Measurements from ENCODE around the gene CWC27. TPM values are rescaled to one million over a fixed set of nuclear protein-coding genes. Genes with fewer than 3 reads are reported as not detected.

Gene CWC27
- polyA plus RNA-seq, 1 experiment, result 7.5 TPM

DNA sequence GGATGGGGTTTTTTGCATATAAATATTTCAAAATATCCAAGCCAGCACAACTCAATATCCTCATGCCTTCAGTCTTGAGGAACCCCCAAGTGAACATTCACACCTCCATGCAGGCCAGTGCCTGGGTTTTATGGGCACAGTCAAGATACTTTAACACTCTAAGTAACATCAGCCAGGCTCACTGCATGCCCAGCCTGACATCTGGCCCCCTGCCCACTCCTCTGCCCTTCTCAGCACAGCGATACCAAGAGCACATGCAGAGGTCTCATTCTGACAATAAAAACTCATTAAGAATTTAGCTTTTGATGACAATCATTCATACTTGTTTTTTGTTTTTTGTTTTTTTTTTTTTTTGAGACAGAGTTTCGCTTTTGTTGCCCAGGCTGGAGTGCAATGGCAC, 250.0 kb downstream of the CWC27 start:
- Histone ChIP-seq H3K27me3 (ENCODE audit: control insufficient read depth, insufficient read depth, low read length) (no peaks in the 10 kb centered on the region), H3K36me3 (ENCODE audit: control insufficient read depth, insufficient read depth, low read length) (no peaks in the 10 kb centered on the region), H3K4me3 (ENCODE audit: low read depth, low read length) (no peak overlapping the region)
- TF ChIP-seq, protein P1, sequence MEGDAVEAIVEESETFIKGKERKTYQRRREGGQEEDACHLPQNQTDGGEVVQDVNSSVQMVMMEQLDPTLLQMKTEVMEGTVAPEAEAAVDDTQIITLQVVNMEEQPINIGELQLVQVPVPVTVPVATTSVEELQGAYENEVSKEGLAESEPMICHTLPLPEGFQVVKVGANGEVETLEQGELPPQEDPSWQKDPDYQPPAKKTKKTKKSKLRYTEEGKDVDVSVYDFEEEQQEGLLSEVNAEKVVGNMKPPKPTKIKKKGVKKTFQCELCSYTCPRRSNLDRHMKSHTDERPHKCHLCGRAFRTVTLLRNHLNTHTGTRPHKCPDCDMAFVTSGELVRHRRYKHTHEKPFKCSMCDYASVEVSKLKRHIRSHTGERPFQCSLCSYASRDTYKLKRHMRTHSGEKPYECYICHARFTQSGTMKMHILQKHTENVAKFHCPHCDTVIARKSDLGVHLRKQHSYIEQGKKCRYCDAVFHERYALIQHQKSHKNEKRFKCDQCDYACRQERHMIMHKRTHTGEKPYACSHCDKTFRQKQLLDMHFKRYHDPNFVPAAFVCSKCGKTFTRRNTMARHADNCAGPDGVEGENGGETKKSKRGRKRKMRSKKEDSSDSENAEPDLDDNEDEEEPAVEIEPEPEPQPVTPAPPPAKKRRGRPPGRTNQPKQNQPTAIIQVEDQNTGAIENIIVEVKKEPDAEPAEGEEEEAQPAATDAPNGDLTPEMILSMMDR (IDR thresholded peaks at IDR 0.05; ENCODE audit: insufficient read depth, low read depth, low read length), result no peak
- POLR2A ChIA-PET, result no interaction called here
- DNase-seq (ENCODE audit: low read depth), result no peak
- CTCF ChIA-PET, result interaction anchor here (1.7 kb wide), 1 partner anchor 16 kb away, joined by 6 read pairs; no protein-coding TSS in a partner anchor

DNA sequence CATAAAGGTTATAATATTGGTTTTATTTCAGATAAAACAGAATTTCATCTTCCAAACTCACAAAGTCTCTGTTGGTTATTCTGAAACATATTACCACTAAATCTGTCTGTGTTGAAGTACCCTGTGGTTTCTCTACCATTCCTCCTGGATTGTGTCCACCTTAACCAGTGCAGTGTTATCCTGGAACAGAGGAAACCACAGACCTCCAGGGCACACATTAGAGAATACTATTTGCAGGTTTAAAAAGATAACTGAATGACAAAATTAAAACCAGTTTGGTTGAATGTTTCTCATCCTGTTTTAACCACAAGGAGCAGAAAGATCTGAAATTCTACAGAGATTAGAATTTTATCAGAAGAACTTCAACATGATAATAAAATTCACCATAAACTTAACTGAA, 251.8 kb downstream of the CWC27 start:
- CTCF ChIA-PET, result interaction anchor here (1.6 kb wide), 1 partner anchor 13 kb away, joined by 4 read pairs; no protein-coding TSS in a partner anchor
- TF ChIP-seq, protein P1 (IDR thresholded peaks at IDR 0.05; ENCODE audit: insufficient read depth, low read depth, low read length), result no peak
- Histone ChIP-seq H3K27me3 (ENCODE audit: control insufficient read depth, insufficient read depth, low read length) (no peaks in the 10 kb centered on the region), H3K4me3 (ENCODE audit: low read depth, low read length) (no peak overlapping the region), H3K36me3 (ENCODE audit: control insufficient read depth, insufficient read depth, low read length) (no peaks in the 10 kb centered on the region)
- POLR2A ChIA-PET, result no interaction called here
- DNase-seq (ENCODE audit: low read depth), result peak; percentile 47

DNA sequence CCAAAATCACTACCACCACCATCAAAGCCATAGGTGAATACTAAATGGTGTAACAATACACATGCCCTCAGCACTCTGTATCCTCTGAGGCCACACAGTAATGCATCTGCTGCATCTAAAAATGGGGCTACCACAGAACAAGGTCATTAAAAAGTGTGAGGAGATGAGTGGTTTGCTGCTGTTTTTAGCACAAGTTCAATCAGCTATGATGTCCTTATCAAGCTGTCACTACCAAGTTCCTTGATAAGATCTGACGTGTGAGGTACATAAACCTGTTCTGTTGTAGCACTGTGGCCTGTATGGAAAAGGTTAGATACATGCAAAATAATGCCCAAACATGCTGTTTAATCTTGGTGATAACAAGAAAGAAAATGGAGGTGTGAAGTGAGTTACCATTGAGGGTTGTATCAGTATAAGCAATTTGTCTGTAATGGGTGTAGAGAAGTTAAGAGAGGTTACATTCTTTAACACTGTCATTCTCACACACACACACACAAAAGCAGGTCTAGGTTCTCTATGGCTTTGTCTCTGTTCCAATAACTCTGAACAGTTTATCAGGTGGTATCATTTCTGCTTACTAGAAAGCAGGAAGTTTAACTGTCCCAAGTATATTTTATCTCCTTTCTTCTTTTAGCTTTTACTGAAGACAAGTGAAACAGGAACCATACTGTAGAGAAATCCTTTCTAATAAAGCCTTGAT, 252.9 kb downstream of the CWC27 start:
- H3K4me3 ChIP-seq (ENCODE audit: low read depth, low read length), result no peak overlapping the region
- CTCF ChIA-PET, result interaction anchor here (1.6 kb wide), 1 partner anchor 11 kb away, joined by 4 read pairs; no protein-coding TSS in a partner anchor
- no peaks in the 10 kb centered on the region for H3K36me3 ChIP-seq (ENCODE audit: control insufficient read depth, insufficient read depth, low read length)
- DNase-seq (ENCODE audit: low read depth), result no peak
- POLR2A ChIA-PET, result no interaction called here
- TF ChIP-seq, protein P1 (IDR thresholded peaks at IDR 0.05; ENCODE audit: insufficient read depth, low read depth, low read length), result no peak
- H3K27me3 ChIP-seq (ENCODE audit: control insufficient read depth, insufficient read depth, low read length), result no peaks in the 10 kb centered on the region

DNA sequence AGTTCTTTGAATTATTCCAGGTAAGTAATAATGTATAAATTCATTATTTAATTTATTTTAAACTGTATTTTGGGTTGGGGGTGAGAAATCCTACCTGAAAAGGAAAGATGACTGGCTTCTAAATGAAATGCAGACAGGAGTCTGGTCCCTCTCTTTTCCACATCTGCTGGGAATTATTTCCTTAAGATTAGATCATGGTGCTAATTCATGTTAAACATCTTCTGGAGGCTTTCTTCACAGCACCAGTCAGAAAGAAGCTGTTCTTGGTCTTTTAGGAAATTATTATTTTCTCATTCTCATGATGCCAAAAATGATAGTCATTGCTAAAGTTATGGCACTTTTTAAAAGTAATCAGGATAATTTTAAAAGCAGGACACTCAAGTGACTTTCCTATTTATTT, 254.2 kb downstream of the CWC27 start:
- ChIA-PET CTCF (no interaction called here), POLR2A (no interaction called here)
- TF ChIP-seq, protein P1 (IDR thresholded peaks at IDR 0.05; ENCODE audit: insufficient read depth, low read depth, low read length), result no peak
- no peak overlapping the region for H3K4me3 ChIP-seq (ENCODE audit: low read depth, low read length)
- no peak for DNase-seq (ENCODE audit: low read depth)
- no peaks in the 10 kb centered on the region for H3K27me3 ChIP-seq (ENCODE audit: control insufficient read depth, insufficient read depth, low read length)
- no peaks in the 10 kb centered on the region for H3K36me3 ChIP-seq (ENCODE audit: control insufficient read depth, insufficient read depth, low read length)

DNA sequence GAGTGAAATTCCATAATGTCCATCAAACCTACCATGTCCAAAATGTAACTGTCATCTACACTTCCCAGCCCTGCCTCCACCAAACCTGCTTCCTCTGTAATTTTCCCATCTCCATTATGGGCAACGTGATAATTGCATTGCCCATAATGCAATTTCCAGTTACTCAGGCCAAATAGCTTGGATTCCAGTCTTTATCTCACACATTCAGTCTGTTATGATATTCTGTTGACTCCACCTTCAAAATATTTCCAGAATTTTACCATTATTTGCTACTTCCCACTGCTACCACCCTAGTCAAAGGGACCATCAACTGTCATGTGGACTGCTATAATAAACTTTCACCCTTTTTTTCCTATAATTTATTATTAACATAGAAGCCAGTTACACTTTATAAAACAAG, 256.0 kb downstream of the CWC27 start:
- TF ChIP-seq, protein P1 (IDR thresholded peaks at IDR 0.05; ENCODE audit: insufficient read depth, low read depth, low read length), result no peak
- CTCF ChIA-PET, result interaction anchor here (0.6 kb wide), 1 partner anchor 220 kb away, joined by 3 read pairs; no protein-coding TSS in a partner anchor
- no peaks in the 10 kb centered on the region for H3K27me3 ChIP-seq (ENCODE audit: control insufficient read depth, insufficient read depth, low read length)
- DNase-seq (ENCODE audit: low read depth), result no peak
- POLR2A ChIA-PET, result interaction anchor here (0.5 kb wide), 1 partner anchor 458 kb away, joined by 4 read pairs; no protein-coding TSS in a partner anchor
- no peak overlapping the region for H3K4me3 ChIP-seq (ENCODE audit: low read depth, low read length)
- no peaks in the 10 kb centered on the region for H3K36me3 ChIP-seq (ENCODE audit: control insufficient read depth, insufficient read depth, low read length)

Measured in BJ (cell line).